Mesenchymal stem cell (in vitro differentiated cells and primary cell): ENCODE results near the gene FNIP2.

ENCODE experiments used
- DNase-seq: peaks from one replicate; pipeline ENCODE4 v3.0.0-alpha.2; 2013
- H2AFZ ChIP-seq: one replicate; pipeline ENCODE4 v1.6.1; 2013; ENCODE audit warnings: low read depth, mild to moderate bottlenecking, control low read depth, inconsistent platforms, low read length, moderate library complexity
- H2AK5ac ChIP-seq: 2 replicates; pipeline ENCODE4 v1.6.1; 2013; ENCODE audit warnings: low read length, moderate library complexity, mild to moderate bottlenecking, inconsistent platforms; ENCODE audit not compliant: severe bottlenecking
- H2BK120ac ChIP-seq: one replicate; pipeline ENCODE4 v1.6.1; 2013; ENCODE audit warnings: low read depth, mild to moderate bottlenecking, inconsistent platforms, low read length, moderate library complexity
- H2BK12ac ChIP-seq, 2 experiments: one replicate each; pipeline ENCODE4 v1.6.1; 2013; ENCODE audit warnings: inconsistent platforms in 2 of 2, low read length in 2 of 2, mild to moderate bottlenecking in 2 of 2, moderate library complexity in 2 of 2, control low read depth in 1 of 2
- H2BK15ac ChIP-seq: one replicate; pipeline ENCODE4 v1.6.1; 2013; ENCODE audit warnings: mild to moderate bottlenecking, low read depth, inconsistent platforms; ENCODE audit not compliant: poor library complexity, severe bottlenecking
- H2BK5ac ChIP-seq: 2 replicates; pipeline ENCODE4 v1.6.1; 2013; ENCODE audit warnings: low read depth, mild to moderate bottlenecking, low read length, control low read depth, inconsistent platforms; ENCODE audit not compliant: poor library complexity, severe bottlenecking
- H3K14ac ChIP-seq, 2 experiments: one replicate each; pipeline ENCODE4 v1.6.1; 2013; ENCODE audit warnings: inconsistent platforms in 2 of 2, low read length in 2 of 2, control low read depth in 1 of 2, mild to moderate bottlenecking in 1 of 2, moderate library complexity in 1 of 2
- H3K18ac ChIP-seq, 2 experiments: one replicate each; pipeline ENCODE4 v1.6.1; 2013; ENCODE audit warnings: inconsistent platforms in 2 of 2, low read length in 2 of 2, control low read depth in 1 of 2, low read depth in 1 of 2, mild to moderate bottlenecking in 1 of 2
- H3K23ac ChIP-seq, 2 experiments: one replicate each; pipeline ENCODE4 v1.6.1; 2013; ENCODE audit warnings: inconsistent platforms in 2 of 2, low read length in 2 of 2, mild to moderate bottlenecking in 2 of 2, moderate library complexity in 2 of 2, control low read depth in 1 of 2
- H3K27ac ChIP-seq: 2 replicates; pipeline ENCODE4 v1.5.1; 2013; ENCODE audit warnings: mild to moderate bottlenecking, moderate library complexity, low read length, control low read depth, inconsistent platforms; ENCODE audit not compliant: poor library complexity, severe bottlenecking
- H3K27me3 ChIP-seq, 2 experiments: 2 replicates each; pipeline versions ENCODE4 v1.6.1 to v1.7.0; 2013; ENCODE audit warnings: low read length in 2 of 2, mild to moderate bottlenecking in 2 of 2, moderate library complexity in 2 of 2, control low read depth in 1 of 2, inconsistent platforms in 1 of 2; ENCODE audit not compliant: control insufficient read depth in 1 of 2, insufficient read depth in 1 of 2
- H3K36me3 ChIP-seq, 2 experiments: 2 replicates each; pipeline versions ENCODE4 v1.6.1 to v1.7.0; 2013; ENCODE audit warnings: low read length in 2 of 2, control low read depth in 1 of 2, inconsistent platforms in 1 of 2, low read depth in 1 of 2, mild to moderate bottlenecking in 1 of 2; ENCODE audit not compliant: insufficient read depth in 2 of 2, control insufficient read depth in 1 of 2
- H3K4ac ChIP-seq, 2 experiments: one replicate each; pipeline ENCODE4 v1.6.1; 2013; ENCODE audit warnings: inconsistent platforms in 2 of 2, low read length in 2 of 2, mild to moderate bottlenecking in 2 of 2, moderate library complexity in 2 of 2, control low read depth in 1 of 2, low read depth in 1 of 2
- H3K4me1 ChIP-seq: 2 replicates; pipeline ENCODE4 v1.6.1; 2013; ENCODE audit warnings: low read depth, low read length, control low read depth; ENCODE audit not compliant: control insufficient read depth, insufficient read depth
- H3K4me2 ChIP-seq: 2 replicates; pipeline ENCODE4 v1.6.1; 2013; ENCODE audit warnings: low read length, mild to moderate bottlenecking, inconsistent platforms; ENCODE audit not compliant: poor library complexity, severe bottlenecking
- H3K4me3 ChIP-seq, 2 experiments: 2 replicates each; pipeline versions ENCODE4 v1.5.1 to v1.7.0; 2013; ENCODE audit warnings: low read length in 2 of 2, mild to moderate bottlenecking in 2 of 2, control low read depth in 1 of 2, low read depth in 1 of 2; ENCODE audit not compliant: insufficient read depth in 1 of 2
- H3K79me1 ChIP-seq: replicated peaks from 2 replicates; pipeline ENCODE4 v1.6.1; 2013; ENCODE audit warnings: mild to moderate bottlenecking, control low read depth, low read length, inconsistent platforms; ENCODE audit not compliant: poor library complexity, severe bottlenecking
- H3K9ac ChIP-seq: 2 replicates; pipeline ENCODE4 v1.7.0; 2013; ENCODE audit warnings: mild to moderate bottlenecking, low read length, moderate library complexity
- H3K9me3 ChIP-seq: 2 replicates; pipeline ENCODE4 v1.7.0; 2013; ENCODE audit warnings: mild to moderate bottlenecking, low read length; ENCODE audit not compliant: control insufficient read depth
- H4K8ac ChIP-seq: one replicate; pipeline ENCODE4 v1.6.1; 2013; ENCODE audit warnings: inconsistent platforms, mild to moderate bottlenecking, low read length, moderate library complexity
- H4K91ac ChIP-seq: one replicate; pipeline ENCODE4 v1.6.1; 2013; ENCODE audit warnings: mild to moderate bottlenecking, low read length, inconsistent platforms
- WGBS: methylation state at CpG from one replicate; pipeline ENCODE4 v1.1.7; 2013; ENCODE audit warnings: mixed read lengths; 5-methylcytosine and 5-hydroxymethylcytosine counted together

FNIP2 gene

DNA sequence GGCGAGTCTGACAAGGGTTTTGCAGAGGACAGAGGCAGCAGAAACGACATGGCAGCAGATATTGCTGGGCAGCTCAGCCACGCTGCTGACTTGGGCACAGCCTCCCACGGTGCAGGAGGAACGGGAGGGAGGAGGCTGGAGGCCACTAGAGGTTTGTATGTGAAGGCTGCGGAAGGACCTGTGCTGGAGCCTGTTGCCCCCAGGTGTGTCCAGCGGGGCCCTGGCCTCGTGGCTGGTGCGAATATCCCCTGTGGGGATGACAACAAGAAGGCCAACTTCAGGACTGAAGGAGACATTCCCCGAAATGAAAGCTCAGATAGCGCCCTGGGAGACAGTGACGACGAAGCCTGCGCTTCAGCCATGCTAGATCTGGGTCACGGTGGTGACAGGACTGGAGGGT lies 100.2 kb downstream of the FNIP2 start:
- no peaks in the 10 kb centered on the region for H3K9me3 ChIP-seq
- H2BK120ac ChIP-seq: no peak overlapping the region
- H3K4ac ChIP-seq: no peak overlapping the region
- H3K4me2 ChIP-seq: no peak overlapping the region
- no peak overlapping the region for H3K23ac ChIP-seq
- H3K36me3 ChIP-seq: peaks cover 31 to 86% of the 10 kb centered on the region in 2 experiments
- H3K27ac ChIP-seq: no peak overlapping the region
- peaks cover 3% of the 10 kb centered on the region for H3K4me1 ChIP-seq
- no peak overlapping the region for H3K18ac ChIP-seq
- WGBS: 96% methylated on average over 15 of the region's 15 CpGs
- no peak overlapping the region for H2AK5ac ChIP-seq
- no peak overlapping the region for H3K4me3 ChIP-seq
- no peak overlapping the region for H4K8ac ChIP-seq
- no peak overlapping the region for H2BK5ac ChIP-seq
- no peak for DNase-seq
- no peak overlapping the region for H4K91ac ChIP-seq
- no peaks in the 10 kb centered on the region for H3K27me3 ChIP-seq
- H2BK12ac ChIP-seq: no peak overlapping the region
- H2AFZ ChIP-seq: no peak overlapping the region
- H3K9ac ChIP-seq: no peak overlapping the region
- H2BK15ac ChIP-seq: no peak overlapping the region
- H3K14ac ChIP-seq: no peak overlapping the region
- no peaks in the 10 kb centered on the region for H3K79me1 ChIP-seq

DNA sequence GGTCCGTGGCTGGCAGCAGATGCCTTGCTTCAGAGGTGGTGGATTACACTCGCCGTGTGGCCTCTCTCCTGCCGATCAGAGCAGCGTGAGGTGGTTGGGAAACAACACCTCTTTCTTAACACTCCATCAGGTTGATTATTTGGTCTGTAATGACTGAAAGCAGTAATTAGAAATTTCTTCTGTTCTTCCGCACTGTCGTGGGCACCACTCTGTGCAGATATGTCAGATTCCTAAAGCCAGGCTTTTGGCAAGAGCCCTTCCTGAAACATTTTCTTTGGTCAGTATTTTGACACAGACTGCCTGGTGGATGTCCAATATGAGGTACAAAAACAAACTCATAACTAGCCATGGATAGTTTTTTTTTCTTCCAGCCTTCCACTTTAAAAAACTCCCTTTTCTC lies 100.9 kb downstream of the FNIP2 start:
- no peak overlapping the region for H3K27ac ChIP-seq
- H3K27me3 ChIP-seq: no peaks in the 10 kb centered on the region
- no peak overlapping the region for H3K4me3 ChIP-seq
- H3K4me1 ChIP-seq: peaks cover 3% of the 10 kb centered on the region
- H3K4ac ChIP-seq: no peak overlapping the region
- H4K91ac ChIP-seq: no peak overlapping the region
- no peak overlapping the region for H3K14ac ChIP-seq
- no peak overlapping the region for H2BK120ac ChIP-seq
- H3K9ac ChIP-seq: no peak overlapping the region
- no peak overlapping the region for H2AK5ac ChIP-seq
- no peaks in the 10 kb centered on the region for H3K9me3 ChIP-seq
- no peak overlapping the region for H2BK15ac ChIP-seq
- DNase-seq: no peak
- no peak overlapping the region for H2BK12ac ChIP-seq
- no peak overlapping the region for H3K18ac ChIP-seq
- no peak overlapping the region for H2BK5ac ChIP-seq
- no peak overlapping the region for H3K4me2 ChIP-seq
- H4K8ac ChIP-seq: no peak overlapping the region
- no peaks in the 10 kb centered on the region for H3K79me1 ChIP-seq
- H2AFZ ChIP-seq: no peak overlapping the region
- H3K36me3 ChIP-seq: peaks cover 29 to 78% of the 10 kb centered on the region in 2 experiments
- 92% methylated on average over 3 of the region's 7 CpGs for WGBS
- no peak overlapping the region for H3K23ac ChIP-seq

DNA sequence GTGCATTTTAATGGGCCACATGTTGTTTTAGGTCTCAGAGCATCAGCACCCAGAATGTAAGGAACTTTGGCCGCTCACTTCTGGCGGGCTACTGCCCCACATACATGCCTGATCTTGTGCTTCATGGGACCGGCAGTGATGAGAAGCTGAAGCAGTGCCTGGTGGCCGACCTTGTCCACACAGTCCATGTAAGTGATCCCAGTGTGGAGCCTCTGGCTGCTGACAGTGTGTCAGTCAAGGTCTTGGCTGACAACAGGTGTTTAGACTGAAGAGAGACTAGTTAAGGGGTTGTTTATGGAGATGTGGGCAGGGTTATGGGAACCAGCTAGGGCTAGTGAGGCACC lies 101.4 kb downstream of the FNIP2 start:
- H3K4me2 ChIP-seq: no peak overlapping the region
- no peak for DNase-seq
- H3K23ac ChIP-seq: no peak overlapping the region
- H3K18ac ChIP-seq: no peak overlapping the region
- WGBS: 84% methylated on average over 4 of the region's 4 CpGs
- no peak overlapping the region for H3K9ac ChIP-seq
- no peak overlapping the region for H4K91ac ChIP-seq
- H2AFZ ChIP-seq: no peak overlapping the region
- peak overlapping the region in 1 of 2 experiments; percentile 9 for H2BK12ac ChIP-seq
- no peak overlapping the region for H2BK5ac ChIP-seq
- H4K8ac ChIP-seq: no peak overlapping the region
- H3K36me3 ChIP-seq: peaks cover 29 to 80% of the 10 kb centered on the region in 2 experiments
- no peak overlapping the region for H2AK5ac ChIP-seq
- H3K9me3 ChIP-seq: no peaks in the 10 kb centered on the region
- no peak overlapping the region for H3K4me3 ChIP-seq
- H3K27me3 ChIP-seq: no peaks in the 10 kb centered on the region
- no peak overlapping the region for H3K27ac ChIP-seq
- no peak overlapping the region for H2BK15ac ChIP-seq
- no peaks in the 10 kb centered on the region for H3K79me1 ChIP-seq
- H2BK120ac ChIP-seq: no peak overlapping the region
- H3K4me1 ChIP-seq: peaks cover 3% of the 10 kb centered on the region
- H3K4ac ChIP-seq: no peak overlapping the region
- no peak overlapping the region for H3K14ac ChIP-seq

- H3K9me3 ChIP-seq: no peaks in the 10 kb centered on the region
- no peak overlapping the region for H2AFZ ChIP-seq
- no peak overlapping the region for H4K8ac ChIP-seq
- no peak overlapping the region for H3K4me2 ChIP-seq
- H3K18ac ChIP-seq: no peak overlapping the region
- H3K4ac ChIP-seq: no peak overlapping the region
- H3K79me1 ChIP-seq: no peaks in the 10 kb centered on the region
- peak overlapping the region in 1 of 2 experiments; percentile 79 for H3K23ac ChIP-seq
- no peak overlapping the region for H2AK5ac ChIP-seq
- no peak overlapping the region for H2BK15ac ChIP-seq
- no peak overlapping the region for H2BK5ac ChIP-seq
- peak overlapping the region in 1 of 2 experiments; percentile 44 for H3K14ac ChIP-seq
- no peak overlapping the region for H3K27ac ChIP-seq
- peaks cover 3% of the 10 kb centered on the region for H3K4me1 ChIP-seq
- H4K91ac ChIP-seq: no peak overlapping the region
- no peaks in the 10 kb centered on the region for H3K27me3 ChIP-seq
- no peak overlapping the region for H2BK120ac ChIP-seq
- no peak overlapping the region for H3K4me3 ChIP-seq
- H3K9ac ChIP-seq: no peak overlapping the region
- no peak for DNase-seq
- peaks cover 29 to 81% of the 10 kb centered on the region in 2 experiments for H3K36me3 ChIP-seq
- H2BK12ac ChIP-seq: no peak overlapping the region
- WGBS: 34% methylated on average over 6 of the region's 8 CpGs
These were observed 102.0 kb downstream of the FNIP2 start for GRCh38 chr4:158870626-158871334.
